Inferior parietal cortex (tissue), 1 donor: Measurements from ENCODE around the gene TSC22D2.

ENCODE experiments used
- DNase-seq: peaks from one replicate; pipeline ENCODE4 v3.0.0-alpha.2; 2016; ENCODE audit errors: extremely low spot score

Gene TSC22D2

GRCh38 chr3:150408221-150409124 lies at the start of gene TSC22D2:
Gene TSC22D2, plus strand, starts transcription at chr3:150408298. Its CDS starts 1,053 bp downstream, at chr3:150409351.
- DNase-seq = peak; percentile 94

- DNase-seq = no peak
These were observed 48.7 kb upstream of the TSC22D2 start for GRCh38 chr3:150359381-150359780.

DNA sequence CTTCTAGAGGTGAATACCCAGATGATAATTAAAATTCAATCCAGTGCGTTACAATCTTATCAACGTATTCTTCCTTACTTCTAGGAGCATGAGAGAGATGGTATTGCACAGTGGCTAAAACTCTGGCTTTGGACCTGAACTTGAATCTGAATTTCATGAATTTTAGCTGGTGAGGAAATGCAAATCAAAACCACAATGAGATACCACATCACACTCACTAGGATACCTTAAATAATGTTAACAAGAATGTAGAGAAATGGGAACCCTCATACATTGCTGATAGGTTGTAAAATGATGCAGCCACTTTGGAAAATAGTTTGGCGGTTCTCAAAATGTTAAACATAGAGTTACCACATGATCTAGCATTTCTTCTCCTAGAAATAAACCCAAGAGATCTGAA lies 47.1 kb upstream of the TSC22D2 start:
- DNase-seq = no peak

DNA sequence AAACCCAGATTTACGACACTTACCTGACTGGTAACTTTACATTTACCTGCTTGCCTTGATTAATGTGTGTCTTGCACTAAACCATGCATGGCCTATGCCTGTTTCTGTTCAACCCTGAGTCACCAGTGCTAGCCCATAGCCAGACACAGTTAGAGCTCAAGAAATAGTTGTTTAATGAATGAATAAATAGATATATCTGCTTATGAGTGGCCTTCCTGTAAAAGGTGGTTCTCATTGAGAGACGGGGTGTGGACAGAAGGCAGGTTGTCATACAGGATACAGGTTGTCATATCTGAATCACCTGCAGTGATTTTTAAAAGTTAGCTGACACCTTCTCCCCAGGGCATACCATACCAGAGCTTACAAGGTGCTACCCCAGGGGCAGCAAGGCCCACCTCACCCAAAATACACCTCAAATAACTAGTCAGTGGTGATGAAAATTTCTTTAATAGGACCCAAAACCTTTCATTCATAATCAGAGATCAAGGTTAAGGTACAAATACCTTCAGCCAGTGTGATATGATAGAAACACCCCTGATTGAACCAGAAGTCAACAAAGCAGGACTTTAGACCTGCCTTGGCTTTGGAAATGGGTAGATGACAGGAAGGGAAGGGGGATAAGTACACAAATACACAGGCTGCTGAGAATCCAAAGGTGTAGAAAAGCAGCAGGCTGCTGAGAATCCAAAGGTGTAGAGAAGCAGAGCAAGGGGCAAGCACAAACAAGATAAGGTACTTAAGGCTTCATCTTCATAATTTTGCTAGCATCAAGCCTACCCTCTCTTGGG lies 45.4 kb upstream of the TSC22D2 start:
- no peak for DNase-seq

- DNase-seq = no peak
These were observed 44.7 kb upstream of the TSC22D2 start for GRCh38 chr3:150363420-150363819.

- no peak for DNase-seq
These were observed 42.9 kb upstream of the TSC22D2 start for GRCh38 chr3:150365132-150365604.

DNA sequence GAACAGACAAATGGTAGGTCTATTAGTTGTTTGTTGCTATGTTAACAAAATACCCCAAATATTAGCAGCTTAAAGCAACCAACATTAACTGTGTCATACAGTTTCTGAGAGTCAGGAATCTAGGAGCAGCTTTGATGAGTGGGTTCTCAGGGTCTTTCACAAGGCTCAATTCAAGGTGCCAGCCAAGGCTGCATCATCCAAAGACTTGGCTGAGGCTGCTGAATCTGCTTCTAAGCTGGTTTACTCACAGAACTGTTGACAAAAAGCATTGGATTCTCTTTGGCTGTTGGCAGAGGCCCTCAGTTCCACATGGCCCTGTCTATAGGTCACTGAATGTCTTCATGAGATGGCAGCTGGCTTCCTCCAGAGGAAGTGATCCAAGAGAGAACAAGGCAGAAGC lies 40.3 kb upstream of the TSC22D2 start:
- no peak for DNase-seq

DNA sequence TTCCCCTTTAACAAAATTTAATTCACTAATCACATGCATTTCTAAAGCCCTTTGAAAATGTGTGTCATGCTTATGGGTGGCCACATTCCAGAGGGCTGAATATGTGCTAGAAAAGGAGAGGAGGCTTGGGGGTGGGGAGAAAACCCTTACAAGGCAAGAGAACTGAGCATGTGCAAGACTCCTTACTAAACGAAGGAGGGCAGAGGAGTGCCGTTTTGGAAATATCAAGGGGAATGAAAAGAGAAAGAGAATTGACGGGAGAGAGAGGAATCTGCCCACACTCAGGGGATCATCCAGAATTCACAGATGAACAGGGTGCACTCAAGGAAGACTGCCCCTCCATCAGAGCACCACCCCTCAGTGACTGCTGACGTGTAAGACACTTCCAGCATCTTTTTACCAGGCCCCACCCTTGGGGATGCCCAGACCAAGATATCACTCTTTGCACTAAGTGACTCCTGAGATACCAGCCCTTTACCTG lies 37.9 kb upstream of the TSC22D2 start:
- DNase-seq = peak; percentile 60

GRCh38 chr3:150370999-150371398 lies 37.1 kb upstream of the TSC22D2 start:
- DNase-seq = no peak

DNA sequence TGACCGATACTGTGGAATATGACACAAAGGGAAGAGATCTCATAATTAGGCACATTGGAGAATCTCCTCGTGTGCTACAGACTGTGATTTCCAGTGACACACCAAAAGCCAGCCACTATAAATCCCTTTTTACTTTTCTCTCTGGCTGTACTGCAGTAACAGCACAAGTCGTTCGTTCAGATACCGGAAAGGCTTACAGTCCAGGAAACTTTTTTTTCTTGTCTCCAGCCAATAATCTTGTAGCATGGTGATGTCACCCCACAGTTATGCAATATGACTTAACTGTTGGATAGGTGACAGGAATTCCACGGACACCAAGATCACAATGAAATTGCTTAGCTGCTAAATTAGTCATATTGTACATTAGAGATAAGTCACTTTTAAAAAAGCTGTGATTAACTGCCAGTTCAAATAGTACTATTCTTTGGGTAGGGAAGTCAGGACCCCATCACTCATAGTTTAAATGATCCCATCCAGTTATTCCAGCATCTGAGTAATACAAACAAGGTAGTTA lies 36.3 kb upstream of the TSC22D2 start:
- peak; percentile 76 for DNase-seq

GRCh38 chr3:150372320-150372719 lies 35.8 kb upstream of the TSC22D2 start:
- no peak for DNase-seq

DNA sequence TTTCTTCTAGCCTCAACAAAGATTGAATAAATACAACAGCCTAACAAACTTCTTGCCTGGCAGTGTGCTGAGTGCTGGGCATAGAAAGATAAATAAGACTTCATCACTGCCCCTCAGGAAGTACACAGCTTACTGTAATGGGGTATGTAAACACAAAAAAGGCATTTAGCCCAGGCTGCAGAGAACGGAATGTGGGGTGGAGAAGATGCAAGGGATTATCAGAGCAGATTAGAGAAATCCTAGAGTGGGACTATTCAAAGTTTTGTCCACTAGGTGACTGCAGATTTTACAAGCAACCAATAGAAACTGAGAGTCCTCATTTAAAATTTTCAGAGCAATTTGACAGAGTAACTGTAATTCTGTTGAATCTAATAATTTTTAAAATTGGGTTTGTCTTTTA lies 35.4 kb upstream of the TSC22D2 start:
- no peak for DNase-seq

DNA sequence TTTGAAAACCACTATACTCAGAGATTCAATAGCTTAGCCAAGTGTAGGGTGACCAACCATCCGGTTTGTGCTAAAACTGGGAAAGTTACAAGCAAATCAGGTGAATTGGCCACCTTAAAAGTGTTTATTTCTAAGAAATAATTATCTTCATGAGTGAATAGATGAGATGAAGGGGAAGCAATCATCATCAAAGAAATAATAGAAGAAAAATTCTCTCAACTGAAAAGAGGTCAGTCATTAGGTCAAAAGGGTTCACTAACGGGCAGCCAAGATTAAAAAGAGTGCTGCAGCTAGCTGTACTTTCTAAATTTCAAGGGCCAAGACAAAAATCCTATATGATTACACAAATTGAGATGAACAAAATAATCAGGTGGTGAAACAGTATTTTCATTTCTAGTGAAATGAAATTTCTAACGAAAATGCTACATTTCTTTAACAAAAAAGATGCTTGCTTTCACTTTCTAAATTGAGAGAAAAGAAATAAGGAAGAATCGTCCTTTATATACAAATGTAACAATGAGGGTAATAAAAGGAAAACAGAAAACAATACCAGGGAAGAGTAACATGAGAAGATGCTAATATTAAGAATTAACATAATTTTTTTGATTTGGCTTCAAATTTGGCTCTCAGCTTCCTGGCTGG lies 34.7 kb upstream of the TSC22D2 start:
- no peak for DNase-seq

DNA sequence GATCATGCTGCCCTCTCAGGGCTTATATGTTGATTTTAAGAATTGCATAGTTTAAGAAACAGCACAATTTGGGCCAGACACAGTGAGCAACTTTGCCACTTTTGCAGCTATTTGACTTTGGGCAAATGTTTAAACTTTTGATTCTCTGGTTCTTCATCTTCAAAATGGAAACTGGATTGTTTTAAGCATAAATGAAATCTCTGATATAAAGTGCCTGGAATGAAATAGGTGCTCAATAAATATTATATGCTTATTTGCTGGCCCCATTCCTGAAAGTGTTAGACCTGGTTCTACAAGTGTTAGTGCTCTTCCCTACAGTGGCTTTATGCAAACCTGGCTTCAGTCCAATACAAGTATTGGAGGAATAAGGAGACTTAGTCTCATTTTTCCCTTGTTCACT lies 33.1 kb upstream of the TSC22D2 start:
- no peak for DNase-seq

DNA sequence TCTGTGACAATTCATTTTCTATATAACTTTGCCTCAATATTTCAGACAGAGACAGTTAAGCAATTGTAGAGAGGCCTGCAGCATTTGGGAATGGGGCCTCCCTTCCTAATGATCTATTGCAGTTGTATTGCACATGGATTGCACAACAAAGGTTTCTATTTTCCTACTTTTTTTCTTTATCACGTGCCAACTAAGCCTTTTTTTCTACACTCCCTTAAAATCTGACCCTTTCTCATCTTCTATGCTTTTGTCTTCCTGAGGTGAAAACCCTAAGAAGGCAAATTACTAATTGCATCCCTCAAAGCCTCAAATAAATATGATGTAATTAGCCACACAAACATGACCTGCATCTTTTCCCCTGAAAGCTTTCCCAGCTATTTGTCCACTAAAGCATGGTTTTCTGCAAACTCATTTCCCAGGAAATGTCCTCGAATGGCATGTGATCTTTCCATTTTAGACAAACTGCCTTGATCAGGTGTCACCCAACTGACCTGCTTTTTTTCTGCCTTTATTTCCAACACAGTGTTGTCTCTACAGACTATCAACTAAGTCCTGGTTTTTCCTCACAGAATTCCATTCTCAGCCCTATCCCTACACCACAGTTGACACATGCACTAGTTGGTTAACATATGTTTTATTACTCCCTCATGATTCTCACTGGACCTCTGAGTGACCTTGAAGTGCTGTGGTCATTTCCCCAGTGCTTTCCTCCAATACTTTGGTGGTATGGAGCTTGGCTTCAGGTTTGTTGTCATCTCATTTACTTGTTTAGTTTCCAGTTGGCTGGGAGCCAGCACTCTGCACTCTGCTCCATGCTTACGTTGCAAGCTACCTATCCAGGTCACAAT lies 31.9 kb upstream of the TSC22D2 start:
- DNase-seq = no peak

GRCh38 chr3:150377601-150378300 lies 30.3 kb upstream of the TSC22D2 start:
- no peak for DNase-seq

- no peak for DNase-seq
These were observed 29.8 kb upstream of the TSC22D2 start for GRCh38 chr3:150378301-150378748.

GRCh38 chr3:150379469-150379868 lies 28.6 kb upstream of the TSC22D2 start:
- no peak for DNase-seq

DNA sequence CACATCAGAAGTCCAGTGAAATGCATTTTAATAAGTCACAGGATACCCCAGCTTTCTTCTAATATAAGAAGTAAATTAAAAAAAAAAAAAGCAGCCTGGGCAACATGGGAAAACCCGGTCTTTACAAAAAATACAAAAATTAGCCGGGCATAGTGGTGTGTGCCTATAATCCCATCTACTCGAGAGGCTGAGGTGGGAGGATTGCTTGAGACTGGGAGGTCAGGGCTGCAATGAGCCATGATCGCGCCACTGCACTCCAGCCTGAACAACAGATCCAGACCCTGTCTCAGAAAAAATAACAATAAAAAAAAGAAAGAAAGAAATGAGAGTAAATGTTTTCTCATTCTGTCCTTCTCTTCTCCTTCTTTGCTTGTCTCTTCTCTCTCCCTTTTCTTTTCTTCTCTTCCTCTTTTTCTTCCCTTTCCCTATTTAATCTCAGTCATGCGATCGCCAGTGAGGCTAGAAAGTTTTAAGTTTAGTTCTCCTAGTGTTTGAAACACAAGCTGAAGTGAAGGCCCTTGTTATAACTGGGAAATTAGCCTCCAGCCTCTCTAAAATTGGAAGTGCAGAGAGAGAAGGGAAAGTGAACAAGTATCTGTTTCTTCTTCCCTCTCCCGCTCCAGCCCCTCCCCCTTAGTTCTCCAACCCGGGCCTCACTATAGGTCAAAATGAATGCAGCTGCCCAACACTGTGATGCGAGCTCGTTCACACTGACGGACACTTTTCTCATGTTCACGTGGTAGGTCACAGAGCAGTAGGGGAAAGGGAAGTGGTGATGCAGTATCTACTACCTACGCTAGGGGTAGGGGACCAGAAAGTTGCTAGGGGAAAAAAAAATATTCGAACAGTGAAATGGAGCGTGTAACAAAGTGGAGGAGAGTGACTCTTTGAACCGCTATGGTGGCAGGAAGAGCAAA lies 23.5 kb upstream of the TSC22D2 start:
- peak; percentile 39 for DNase-seq
